ENCODE measurements around the gene ITGA2. TPM values are rescaled to one million over a fixed set of nuclear protein-coding genes. Genes with fewer than 3 reads are reported as not detected.

The ITGA2 gene
- total and polyA plus RNA-seq, 2 of the 8 experiments (the other 6 are each of a cell fraction or from before 2014, with no cell fraction given), result 1.4 to 7.7 TPM

GRCh38 chr5:53084546-53085255 is 95.5 kb downstream of the ITGA2 start (continued):
- TF ChIP-seq SIX5 (IDR thresholded peaks at IDR 0.05; ENCODE audit: low read depth, low read length) (no peak), CEBPB (IDR thresholded peaks at IDR 0.05; ENCODE audit: low read depth, low read length) (no peak)

Data from H1 (cell line).